HAP-1 (cell line): Measurements from ENCODE around the gene TRIM38.
"Not testable (repeated sequence)": the region's sequence is repeated elsewhere in the genome, so short reads cannot be mapped to it uniquely, and the experiment has no call there.

Source experiments
- DNase-seq, 2 experiments: peaks; one replicate each; pipeline ENCODE4 v3.0.0-alpha.2; 2016 to 2020; ENCODE audit warnings: low spot score in 2 of 2
- H3K27me3 ChIP-seq: fragments of 250-450 bp; sonication (Bioruptor Pico); 2 replicates; pipeline ENCODE4 v1.5.1; 2020; ENCODE audit warnings: low read depth, mild to moderate bottlenecking, moderate library complexity
- H3K36me3 ChIP-seq: fragments of 250-450 bp; sonication (Bioruptor Pico); replicated peaks from 2 replicates; pipeline ENCODE4 v1.5.1; 2020; ENCODE audit warnings: mild to moderate bottlenecking
- H3K4me1 ChIP-seq: fragments of 250-450 bp; sonication (Bioruptor Pico); 2 replicates; pipeline ENCODE4 v1.5.1; 2020; ENCODE audit warnings: mild to moderate bottlenecking
- H3K4me3 ChIP-seq: fragments of 250-450 bp; sonication (Bioruptor Pico); 2 replicates; pipeline ENCODE4 v1.5.1; 2020; ENCODE audit warnings: mild to moderate bottlenecking, moderate library complexity
- H3K9me3 ChIP-seq: fragments of 250-450 bp; sonication (Bioruptor Pico); 2 replicates; pipeline ENCODE4 v1.5.1; 2020; ENCODE audit warnings: mild to moderate bottlenecking, moderate library complexity
- in situ Hi-C: fragments of 300-500 bp; cut with MboI; formaldehyde crosslinking; loops from 3 replicates; pipeline ENCODE4 v1.14.3; 2020; ENCODE audit warnings: low sequenced_read_pairs, inconsistent platforms, mixed read lengths

Gene TRIM38

DNA sequence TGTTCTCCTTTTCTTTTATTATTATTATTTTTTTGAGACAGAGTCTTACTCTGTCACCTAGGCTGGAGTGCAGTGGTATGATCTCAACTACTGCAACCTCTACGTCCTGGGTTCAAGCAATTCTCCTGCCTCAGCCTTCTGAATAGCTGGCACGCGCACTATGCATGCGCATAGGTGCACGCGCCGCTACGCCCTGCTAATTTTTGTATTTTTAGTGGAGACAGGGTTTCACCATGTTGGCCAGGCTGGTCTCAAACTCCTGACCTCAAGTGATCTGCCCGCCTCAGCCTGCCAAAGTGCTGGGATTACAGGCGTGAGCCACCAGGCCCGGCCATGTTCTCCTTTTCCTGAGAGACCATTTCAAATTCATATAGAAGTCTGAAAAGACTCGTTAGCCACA, 32.8 kb upstream of the TRIM38 start:
- in situ Hi-C loops, H3K36me3 ChIP-seq, H3K9me3 ChIP-seq, H3K27me3 ChIP-seq, DNase-seq, H3K4me1 ChIP-seq, H3K4me3 ChIP-seq: not testable (repeated sequence)

DNA sequence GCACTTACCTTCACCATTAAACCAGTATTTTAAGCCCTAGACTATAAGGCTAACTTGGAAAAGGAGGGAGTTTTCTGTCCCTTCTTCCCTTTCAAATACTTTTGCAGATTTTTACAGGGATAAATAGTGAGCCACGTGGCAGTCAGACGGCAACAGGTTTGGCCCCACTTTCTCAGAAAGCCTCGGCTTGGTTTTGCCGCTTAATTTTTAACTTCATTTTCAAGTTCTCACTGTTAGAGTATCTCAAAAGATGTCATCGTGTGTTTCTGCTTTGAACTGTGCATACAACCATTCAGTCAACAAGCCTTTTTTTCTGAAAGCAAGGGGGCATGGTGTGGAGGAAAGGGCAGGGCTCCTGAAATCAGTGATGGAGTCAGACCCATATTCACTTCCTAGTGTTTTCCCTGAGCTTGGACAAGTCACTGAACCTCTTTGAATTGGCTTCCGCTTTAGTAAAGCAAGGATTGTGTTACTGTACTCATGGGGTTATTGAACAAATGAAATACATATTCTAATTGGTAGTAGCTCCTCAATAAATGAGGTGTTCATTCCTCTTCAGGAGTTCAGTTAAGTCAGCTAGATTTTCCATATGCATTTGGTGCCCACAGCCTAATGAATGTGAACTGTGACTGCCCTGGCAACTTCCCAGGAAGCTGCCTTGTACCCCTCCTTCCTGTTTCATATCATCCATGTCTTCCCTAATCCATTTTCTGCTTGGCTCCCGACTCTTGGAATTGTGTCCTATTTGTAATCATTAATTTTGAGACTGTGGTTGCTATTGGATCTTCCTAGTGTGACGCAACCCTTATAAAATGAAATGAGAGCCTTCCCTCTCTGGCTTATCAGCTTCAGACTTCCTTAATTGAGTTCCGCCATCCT, 31.8 kb upstream of the TRIM38 start, which contains the start of gene SLC17A2:
SLC17A2 (minus strand) TSS at position 160 of the 879 bp plus-strand sequence. CDS start 4,895 bp downstream, outside the sequence.
- in situ Hi-C loops = no loop called here
- Histone ChIP-seq H3K27me3 (0 out of 2 replicates have a peak, but pooled peaks cover 2% of the 10 kb centered on the region), H3K4me1 (no peaks in the 10 kb centered on the region), H3K36me3 (no peaks in the 10 kb centered on the region), H3K4me3 (no peak within 1 kb of the TSS), H3K9me3 (no peaks in the 10 kb centered on the region)
- DNase-seq = no peak

DNA sequence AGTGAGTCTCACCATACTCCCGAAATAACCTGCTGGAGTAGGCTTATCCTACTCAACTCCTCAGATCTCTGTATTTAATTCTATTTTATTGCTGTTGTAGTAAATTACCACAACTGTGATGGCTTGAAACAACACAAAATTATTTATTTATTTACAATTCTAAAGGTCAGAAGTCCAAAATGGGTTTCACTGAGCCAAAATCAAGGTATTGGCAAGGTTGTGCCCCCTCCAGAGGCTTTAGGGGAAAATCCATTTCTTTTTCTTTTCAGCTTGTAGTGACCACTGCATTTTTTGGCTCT, 31.2 kb upstream of the TRIM38 start:
- H3K36me3 ChIP-seq = no peaks in the 10 kb centered on the region
- in situ Hi-C loops = no loop called here
- 0 out of 2 replicates have a peak, but pooled peaks cover 2% of the 10 kb centered on the region for H3K27me3 ChIP-seq
- no peaks in the 10 kb centered on the region for H3K9me3 ChIP-seq
- DNase-seq = no peak
- H3K4me1 ChIP-seq = no peaks in the 10 kb centered on the region
- no peak overlapping the region for H3K4me3 ChIP-seq

DNA sequence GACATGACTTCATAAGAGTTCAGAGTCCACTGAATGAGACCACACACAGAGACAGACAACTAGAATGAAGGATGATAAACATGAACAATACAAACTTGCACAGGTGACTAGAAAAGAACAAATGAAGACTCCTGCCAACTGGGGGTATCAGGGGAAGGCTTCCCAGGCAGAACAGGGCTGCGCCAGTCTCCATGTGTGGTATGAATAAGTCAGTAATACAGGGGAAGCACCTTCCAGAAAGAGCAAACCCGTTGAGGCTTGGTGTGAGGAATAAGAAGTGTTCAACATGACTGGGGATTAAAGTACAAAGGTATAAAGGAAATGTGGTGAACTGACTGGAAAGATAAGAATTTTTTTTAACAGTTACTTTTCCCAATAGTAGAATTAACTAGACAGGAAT, 28.4 kb upstream of the TRIM38 start:
- no peak overlapping the region for H3K4me3 ChIP-seq
- no peak for DNase-seq
- in situ Hi-C loops = no loop called here
- no peaks in the 10 kb centered on the region for H3K9me3 ChIP-seq
- 0 out of 2 replicates have a peak, but pooled peaks cover 2% of the 10 kb centered on the region for H3K27me3 ChIP-seq
- H3K36me3 ChIP-seq = no peaks in the 10 kb centered on the region
- H3K4me1 ChIP-seq = no peaks in the 10 kb centered on the region

DNA sequence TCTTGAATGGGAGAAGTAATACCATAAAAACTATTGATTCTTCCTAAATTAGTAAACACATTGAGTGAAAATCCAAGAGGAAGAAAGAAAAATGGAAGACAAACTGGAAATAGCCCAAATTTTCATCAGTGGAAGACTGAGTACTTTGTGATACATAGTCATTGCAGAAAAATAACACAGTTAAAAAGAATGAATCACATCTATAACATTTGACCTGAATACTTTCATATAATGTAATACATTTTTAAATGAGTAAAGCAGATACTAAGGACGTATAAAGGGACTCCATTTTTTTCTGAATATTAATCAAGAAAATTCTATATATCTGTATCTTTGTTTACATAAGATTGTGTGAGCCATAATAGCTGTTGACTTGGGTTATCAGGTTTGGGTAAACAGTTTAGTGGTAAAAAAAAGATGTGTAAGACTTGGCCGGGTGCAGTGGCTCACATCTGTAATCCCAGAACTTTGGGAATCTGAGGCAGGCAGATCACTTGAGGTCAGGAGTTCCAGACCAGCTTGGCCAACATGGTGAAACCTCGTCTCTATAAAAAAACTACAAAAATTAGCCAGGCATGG, 27.8 kb upstream of the TRIM38 start:
- in situ Hi-C loops = no loop called here
- Histone ChIP-seq H3K4me1 (no peaks in the 10 kb centered on the region), H3K27me3 (0 out of 2 replicates have a peak, but pooled peaks cover 2% of the 10 kb centered on the region), H3K4me3 (no peak overlapping the region), H3K9me3 (no peaks in the 10 kb centered on the region), H3K36me3 (no peaks in the 10 kb centered on the region)
- no peak for DNase-seq

DNA sequence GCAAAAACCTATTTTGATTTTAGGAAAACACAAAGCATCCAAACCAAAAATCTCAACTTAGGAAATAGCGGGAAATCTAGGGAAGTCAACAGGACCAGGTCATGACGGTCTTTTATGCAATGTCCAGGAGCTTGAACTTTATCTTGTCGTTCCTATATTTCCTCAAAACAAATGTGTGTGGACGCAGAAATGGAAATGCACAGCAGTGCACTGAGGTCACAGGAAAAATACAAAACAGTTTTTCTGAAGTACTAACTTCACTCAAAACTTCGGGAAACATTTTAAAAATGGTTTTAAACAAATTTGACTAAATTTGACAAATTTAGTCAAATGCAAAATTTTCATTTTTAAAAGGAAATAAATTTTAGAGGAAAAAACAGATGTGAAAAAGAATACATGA, 26.6 kb upstream of the TRIM38 start:
- Histone ChIP-seq H3K27me3 (0 out of 2 replicates have a peak, but pooled peaks cover 2% of the 10 kb centered on the region), H3K36me3 (no peaks in the 10 kb centered on the region), H3K4me1 (no peaks in the 10 kb centered on the region), H3K4me3 (no peak overlapping the region), H3K9me3 (no peaks in the 10 kb centered on the region)
- no peak for DNase-seq
- in situ Hi-C loops = no loop called here

DNA sequence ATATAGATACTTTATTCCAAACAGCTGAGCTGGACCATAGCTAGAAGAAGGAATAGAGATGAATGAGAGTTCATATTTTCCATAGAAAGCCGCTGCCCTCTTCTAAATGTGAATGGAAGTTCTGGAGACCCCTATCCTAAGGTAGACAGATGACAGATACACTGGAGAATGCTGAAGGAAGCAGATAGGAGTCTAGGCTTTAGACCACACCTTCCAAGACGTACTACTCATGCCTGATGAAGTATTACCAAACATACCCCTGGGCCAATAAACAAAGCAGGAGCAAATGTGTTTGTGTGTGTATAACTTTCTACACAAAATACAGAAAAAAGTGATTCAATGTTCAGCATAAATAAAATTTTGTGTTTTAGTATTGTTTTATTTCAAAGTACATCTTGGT, 23.0 kb upstream of the TRIM38 start:
- in situ Hi-C loops = no loop called here
- no peaks in the 10 kb centered on the region for H3K27me3 ChIP-seq
- no peak overlapping the region for H3K4me3 ChIP-seq
- H3K4me1 ChIP-seq = no peaks in the 10 kb centered on the region
- no peaks in the 10 kb centered on the region for H3K36me3 ChIP-seq
- DNase-seq = no peak
- no peaks in the 10 kb centered on the region for H3K9me3 ChIP-seq

DNA sequence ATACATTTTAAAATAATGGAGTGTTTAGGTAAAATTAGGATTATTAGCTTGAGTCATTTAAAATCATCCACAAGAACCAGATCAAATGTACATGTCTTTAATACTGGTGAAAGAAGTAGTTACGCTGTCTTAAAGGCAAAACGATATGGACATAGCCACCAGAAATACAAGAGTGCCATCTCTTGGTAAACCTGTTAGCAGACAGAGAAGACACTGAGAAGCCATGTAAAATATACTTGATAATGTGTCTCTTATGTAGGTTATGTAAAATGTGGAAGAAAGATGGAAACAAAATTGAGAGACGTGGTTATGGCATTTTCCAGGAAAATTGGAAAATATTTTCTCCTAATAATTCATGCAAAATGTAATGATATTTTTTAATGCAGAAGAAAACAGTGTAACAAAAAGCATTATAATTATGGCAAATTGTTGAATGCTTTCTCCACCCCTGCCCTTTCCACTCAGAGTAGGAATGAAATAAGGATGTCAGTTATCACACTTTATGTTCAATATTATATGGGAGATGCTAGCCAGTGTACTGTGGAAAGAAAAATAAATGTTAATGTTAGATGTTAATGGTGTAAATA, 19.9 kb upstream of the TRIM38 start:
- Histone ChIP-seq H3K27me3 (no peaks in the 10 kb centered on the region), H3K4me1 (no peaks in the 10 kb centered on the region), H3K4me3 (no peak overlapping the region), H3K9me3 (no peaks in the 10 kb centered on the region), H3K36me3 (no peaks in the 10 kb centered on the region)
- no peak for DNase-seq
- in situ Hi-C loops = no loop called here

DNA sequence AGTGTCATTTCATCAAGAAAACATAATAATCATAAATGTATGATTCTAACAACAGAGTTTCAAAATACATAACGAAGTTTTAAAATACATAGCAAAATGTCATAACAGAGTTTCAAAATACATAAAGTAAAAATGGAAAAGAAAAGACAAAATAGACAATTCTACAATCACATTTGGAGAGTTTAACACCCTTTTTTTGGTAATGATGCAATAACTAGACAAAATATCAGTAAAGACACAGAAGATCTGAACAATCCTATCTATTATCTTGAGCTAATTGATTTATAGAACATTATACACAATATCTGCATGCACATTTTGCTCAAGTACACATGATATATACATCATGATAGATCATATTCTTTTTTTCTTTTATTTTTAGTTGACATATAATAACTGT, 18.7 kb upstream of the TRIM38 start:
- in situ Hi-C loops = no loop called here

DNA sequence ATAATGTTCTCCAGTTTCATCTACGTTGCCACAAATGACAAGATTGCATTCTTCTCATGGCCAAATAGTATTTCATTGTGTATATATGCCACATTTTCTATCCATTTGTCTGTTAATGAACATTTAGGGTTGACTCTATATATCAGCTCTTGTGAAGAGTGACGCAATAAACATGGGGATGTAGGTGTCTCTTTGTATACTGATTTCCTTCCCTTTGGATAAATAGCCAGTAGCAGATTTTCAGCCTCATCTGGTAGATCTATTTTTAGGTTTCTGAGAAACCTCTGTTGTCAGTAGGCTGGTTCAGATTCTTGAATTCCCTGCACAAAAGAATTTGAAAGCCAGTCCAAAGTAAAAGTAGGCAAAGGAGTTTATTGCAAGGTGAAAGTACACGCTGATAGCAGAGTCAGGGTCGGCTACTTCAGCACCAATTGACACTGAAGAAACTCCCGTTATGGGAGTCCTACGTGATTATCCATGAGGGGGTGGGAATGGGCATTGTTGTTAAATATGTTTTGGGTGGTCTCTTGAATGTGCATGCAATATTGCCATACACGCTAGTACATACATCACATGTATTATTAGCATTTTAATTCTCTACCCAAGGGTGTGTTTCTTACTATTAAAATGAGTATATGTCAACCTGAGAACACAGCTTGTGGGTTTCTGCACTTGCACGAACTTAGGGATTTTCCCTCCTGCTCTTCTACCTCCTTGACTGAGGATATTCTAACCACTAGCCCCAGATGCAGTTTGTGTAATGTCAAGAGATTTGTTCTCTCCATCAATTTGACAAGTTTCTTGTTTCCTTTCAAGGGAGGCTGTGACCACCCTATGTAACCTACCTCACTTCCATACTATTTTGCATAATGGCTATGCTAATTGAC, 17.7 kb upstream of the TRIM38 start:
- no peak overlapping the region for H3K4me3 ChIP-seq
- H3K4me1 ChIP-seq = no peaks in the 10 kb centered on the region
- no peak for DNase-seq
- no peaks in the 10 kb centered on the region for H3K9me3 ChIP-seq
- no peaks in the 10 kb centered on the region for H3K27me3 ChIP-seq
- in situ Hi-C loops = no loop called here
- H3K36me3 ChIP-seq = no peaks in the 10 kb centered on the region

More for the DNA sequence above, 18.7 kb upstream of the TRIM38 start:
- Histone ChIP-seq H3K4me3 (no peak overlapping the region), H3K9me3 (no peaks in the 10 kb centered on the region), H3K36me3 (no peaks in the 10 kb centered on the region), H3K27me3 (no peaks in the 10 kb centered on the region), H3K4me1 (no peaks in the 10 kb centered on the region)
- no peak for DNase-seq

DNA sequence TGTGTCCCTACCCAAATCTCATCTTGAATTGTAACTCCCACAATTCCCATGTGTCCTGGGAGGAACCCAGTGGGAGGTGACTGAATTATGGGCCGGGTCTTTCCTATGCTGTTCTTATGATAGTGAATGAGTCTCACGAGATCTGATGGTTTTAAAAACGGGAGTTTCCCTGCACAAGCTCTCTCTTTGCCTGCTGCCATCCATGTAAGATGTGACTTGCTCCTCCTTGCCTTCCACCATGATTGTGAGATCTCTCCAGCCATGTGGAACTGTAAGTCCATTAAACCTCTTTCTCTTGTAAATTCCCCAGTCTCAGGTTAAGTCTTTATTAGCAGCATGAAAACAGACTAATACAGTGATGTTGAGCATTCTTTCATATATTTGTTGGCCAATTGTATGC, 16.9 kb upstream of the TRIM38 start:
- H3K36me3 ChIP-seq, H3K4me1 ChIP-seq, H3K4me3 ChIP-seq, DNase-seq, H3K9me3 ChIP-seq, in situ Hi-C loops, H3K27me3 ChIP-seq: not testable (repeated sequence)

DNA sequence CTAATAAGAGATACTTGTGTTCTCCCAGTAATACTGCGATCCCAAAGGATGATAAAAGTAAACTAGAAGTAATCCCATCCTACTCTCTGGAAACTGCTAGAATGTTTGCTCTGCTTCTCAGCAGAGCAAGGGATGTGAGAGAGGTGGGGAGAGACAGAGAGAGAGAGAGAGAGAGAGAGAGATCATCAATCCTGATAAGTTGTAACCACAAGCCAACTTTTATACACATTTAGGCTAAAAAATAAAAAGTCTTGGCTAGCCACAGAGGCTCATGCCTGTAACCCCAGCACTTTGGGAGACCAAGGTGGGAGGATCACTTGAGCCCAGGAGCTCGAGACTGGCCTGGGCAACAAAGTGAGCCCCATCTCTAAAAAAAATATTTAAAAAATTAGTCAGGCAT, 16.0 kb upstream of the TRIM38 start:
- Histone ChIP-seq H3K27me3 (no peaks in the 10 kb centered on the region), H3K36me3 (no peaks in the 10 kb centered on the region), H3K9me3 (no peaks in the 10 kb centered on the region), H3K4me1 (no peaks in the 10 kb centered on the region), H3K4me3 (no peak overlapping the region)
- in situ Hi-C loops = no loop called here
- DNase-seq = no peak

DNA sequence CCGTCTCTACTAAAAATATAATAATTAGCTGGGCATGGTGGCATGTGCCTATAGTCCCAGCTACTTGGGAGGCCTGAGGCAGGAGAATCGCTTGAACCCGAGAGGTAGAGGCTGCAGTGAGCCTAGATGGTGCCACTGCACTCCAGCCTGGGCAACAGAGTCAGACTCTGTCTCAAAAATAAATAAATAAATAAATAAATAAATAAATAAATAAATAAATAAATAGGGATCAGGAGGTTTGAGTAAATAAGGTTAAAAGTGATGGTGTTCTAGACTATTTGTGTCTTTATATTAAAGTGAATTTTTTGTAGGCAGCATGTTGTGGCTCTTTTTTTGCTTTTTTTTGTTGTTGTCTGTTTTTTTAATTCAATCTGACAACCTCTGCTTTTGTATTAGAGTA, 15.1 kb upstream of the TRIM38 start:
- H3K4me3 ChIP-seq, H3K27me3 ChIP-seq, H3K9me3 ChIP-seq, H3K36me3 ChIP-seq, H3K4me1 ChIP-seq, in situ Hi-C loops, DNase-seq: not testable (repeated sequence)
